GM18507 (cell line): ENCODE measurements around the gene ARHGAP18.
"Not testable (repeated sequence)": the region's sequence is repeated elsewhere in the genome, so short reads cannot be mapped to it uniquely, and the experiment has no call there.

ENCODE experiments used
- DNase-seq: peaks from one replicate; pipeline ENCODE4 v3.0.0; 2011; ENCODE audit warnings: low read depth; ENCODE audit not compliant: insufficient read length; ENCODE audit errors: extremely low spot score
- FAIRE-seq: peaks from 2 replicates; lab custom pipeline; 2011; peaks lifted over from hg19 to GRCh38; lab: Jason Lieb, UNC

The ARHGAP18 gene

DNA sequence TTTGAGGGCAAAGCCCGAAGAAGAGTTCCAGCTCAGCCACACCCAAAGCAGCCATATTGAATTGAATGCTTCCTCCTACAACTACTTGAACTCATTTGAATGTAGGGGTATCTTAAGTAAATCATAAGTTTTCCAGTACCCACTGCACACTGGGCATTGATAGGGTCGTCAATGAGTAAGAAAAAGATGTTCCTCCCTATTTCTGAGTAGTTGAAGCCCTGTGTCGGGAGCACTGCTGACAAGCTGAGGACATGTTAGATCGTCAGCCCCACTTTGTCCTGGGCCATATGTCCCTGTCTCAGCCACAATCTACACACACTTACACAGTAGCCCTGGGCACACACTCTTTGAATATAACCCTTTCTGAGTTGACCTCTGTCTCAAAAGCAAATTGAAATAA lies 105.7 kb downstream of the ARHGAP18 start:
- FAIRE-seq (no peak), DNase-seq (no peak)

DNA sequence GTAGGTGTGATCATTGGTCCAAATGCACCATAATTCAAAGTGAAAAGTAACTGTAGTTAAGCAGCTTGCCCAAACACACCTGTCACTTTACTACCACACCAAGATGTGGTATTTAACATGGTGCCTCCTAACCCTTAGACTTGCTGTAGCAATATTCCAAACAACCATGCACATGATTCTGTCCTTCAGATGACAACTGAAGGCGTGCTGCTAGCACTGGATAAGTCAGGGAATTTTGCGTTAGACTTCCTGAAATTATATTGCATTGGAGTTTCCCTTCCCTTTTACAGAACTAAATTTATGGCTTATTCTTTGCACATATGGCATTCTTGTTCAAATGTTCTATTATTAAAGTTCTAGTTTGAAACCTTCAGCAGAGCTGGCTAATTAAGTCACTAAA lies 106.2 kb downstream of the ARHGAP18 start:
- DNase-seq: no peak
- no peak for FAIRE-seq

DNA sequence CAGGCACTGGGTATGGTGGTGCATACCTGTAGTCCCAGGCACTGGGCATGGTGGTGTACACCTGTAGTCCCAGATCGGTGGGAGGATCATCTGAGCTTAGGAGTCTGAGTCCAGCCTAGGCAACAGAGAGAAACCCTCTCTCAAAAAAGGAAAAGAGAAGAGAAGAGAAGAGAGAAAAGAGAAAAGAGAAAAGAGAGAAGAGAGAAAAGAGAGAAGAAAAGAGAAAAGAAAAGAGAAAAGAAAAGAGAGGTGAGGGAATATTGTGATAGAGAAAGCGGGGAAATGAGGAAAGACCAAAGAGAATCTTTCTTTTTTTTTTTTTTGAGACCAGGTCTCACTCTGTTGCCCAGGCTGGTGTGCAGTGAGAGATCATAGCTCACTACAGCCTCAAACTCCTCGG lies 108.7 kb downstream of the ARHGAP18 start:
- no peak for FAIRE-seq

DNA sequence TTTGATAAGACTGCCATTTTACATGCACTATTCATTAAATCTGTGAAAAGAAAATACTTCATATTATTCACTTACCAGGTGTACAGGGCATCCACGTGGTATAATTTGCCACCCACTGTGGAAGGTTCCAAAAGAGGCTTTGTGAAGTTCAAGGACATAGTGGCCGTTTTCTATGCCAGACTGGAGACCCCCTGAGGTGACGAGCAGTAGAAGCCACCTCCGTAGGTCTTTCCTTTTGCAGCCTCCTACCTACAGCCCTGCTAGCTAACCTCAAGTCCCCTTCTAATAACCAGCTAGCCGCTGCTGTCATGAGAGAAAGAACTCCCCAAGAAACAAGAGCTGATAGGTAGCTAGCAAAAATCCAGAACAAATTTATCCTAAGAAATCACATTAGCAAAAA lies 110.5 kb downstream of the ARHGAP18 start:
- DNase-seq: no peak

More for the DNA sequence above, 108.7 kb downstream of the ARHGAP18 start:
- DNase-seq: no peak

DNA sequence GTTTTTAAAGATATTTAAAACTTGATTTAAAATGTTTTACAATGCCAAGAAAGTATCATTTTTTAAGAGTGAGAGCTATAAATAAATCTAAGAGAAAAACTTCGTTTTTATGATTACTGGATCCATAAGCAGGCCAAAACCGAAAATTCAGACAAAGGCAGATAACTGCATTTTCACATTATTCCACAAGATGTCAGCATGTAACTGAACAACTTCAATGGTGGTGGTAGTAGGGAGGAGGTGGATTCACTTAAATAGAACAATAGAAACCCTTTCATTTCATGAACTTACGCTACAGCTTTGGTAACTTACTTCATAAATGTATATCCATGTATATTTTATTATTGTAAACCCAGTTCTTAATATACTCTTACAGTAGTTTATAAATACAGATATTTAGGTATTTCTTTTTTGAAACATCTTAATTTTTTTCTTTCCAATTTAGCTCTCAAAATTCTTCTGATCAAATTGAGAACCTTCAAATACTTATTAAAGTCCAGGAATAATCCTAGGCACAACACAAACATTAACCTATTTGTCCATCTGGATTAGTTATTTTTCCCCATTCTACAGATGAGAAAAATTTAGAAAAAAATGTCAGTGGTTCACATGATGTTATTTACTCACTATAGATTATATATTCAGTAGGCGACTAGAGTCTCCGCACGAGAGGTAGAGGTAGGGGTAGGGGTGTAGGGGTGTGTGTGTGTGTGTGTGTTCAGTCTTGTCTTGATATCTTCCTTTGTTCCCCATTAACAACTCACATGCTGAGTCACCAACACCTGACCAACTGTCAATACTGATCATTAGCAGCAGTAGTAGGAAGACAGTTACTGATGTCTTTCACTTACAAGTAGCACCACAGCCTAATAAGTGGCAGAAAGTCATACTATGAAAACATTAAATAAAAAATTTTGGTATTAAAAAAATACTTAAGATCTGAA lies 111.5 kb downstream of the ARHGAP18 start:
- DNase-seq: peak; percentile 42
- FAIRE-seq: peak; percentile 89

More for the DNA sequence above, 110.5 kb downstream of the ARHGAP18 start:
- FAIRE-seq: no peak

DNA sequence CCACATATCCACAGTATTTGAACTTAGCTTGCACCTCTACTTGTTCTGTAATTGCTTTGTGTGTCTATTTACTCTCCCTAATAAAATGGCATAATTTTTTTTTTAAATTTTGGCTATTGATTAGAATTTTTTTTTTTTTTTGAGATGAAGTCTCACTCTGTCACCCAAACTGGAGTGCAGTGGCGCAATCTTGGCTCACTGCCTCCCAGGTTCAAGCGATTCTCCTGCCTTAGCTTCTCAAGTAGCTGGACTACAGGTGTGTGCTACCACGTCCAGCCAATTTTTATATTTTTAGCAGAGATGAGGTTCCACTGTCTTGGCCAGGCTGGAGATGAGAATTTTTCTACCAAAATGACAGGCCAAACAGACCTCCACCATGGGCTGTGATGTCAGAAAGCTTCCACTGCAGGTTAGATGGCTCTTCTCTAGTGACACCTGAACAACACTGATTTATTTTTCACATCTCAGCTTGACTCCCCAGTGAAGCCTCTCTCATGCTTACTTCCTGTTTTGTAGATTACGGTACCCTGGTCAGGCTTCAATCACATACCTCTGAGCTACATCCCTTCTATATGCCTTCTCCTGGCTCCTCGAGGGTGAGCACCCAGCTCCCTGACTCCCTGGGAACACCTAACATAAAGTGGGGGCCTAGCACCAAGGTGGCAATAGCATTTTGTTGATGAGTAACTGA lies 112.8 kb downstream of the ARHGAP18 start:
- DNase-seq (no peak), FAIRE-seq (no peak)

DNA sequence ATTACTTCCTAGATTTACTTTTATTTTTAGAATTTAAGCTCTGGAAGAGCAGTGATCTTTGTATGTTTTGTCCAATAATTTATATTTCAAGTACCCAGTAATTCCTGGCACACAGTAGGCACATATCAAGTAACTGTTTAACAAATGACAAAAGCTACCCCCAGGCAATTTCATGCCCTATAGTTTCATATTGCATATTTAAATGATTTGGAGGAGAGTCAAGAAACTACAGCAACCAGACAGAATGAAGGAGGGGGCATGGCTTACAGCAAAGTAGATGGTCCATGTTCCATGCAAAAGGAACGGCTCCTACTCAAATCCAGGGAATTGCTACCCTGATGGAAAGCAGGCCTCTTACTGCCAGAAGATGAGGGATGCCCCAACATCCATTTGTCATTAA lies 113.5 kb downstream of the ARHGAP18 start:
- FAIRE-seq (no peak), DNase-seq (no peak)

DNA sequence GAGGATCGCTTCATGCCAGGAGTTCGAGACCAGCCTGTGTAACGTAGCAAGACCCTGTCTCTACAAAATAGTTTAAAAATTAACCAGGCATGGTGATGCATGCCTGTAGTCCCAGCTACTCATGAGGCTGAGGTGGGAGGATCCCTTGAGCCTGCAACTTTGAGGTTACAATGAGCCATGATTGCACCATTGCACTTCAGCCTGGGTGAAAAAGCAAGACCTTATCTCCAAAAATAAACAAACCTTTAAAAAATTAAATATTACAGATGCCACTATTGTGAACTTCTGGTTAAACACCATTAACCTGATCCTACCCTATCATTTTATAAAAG lies 116.8 kb downstream of the ARHGAP18 start:
- FAIRE-seq: no peak

DNA sequence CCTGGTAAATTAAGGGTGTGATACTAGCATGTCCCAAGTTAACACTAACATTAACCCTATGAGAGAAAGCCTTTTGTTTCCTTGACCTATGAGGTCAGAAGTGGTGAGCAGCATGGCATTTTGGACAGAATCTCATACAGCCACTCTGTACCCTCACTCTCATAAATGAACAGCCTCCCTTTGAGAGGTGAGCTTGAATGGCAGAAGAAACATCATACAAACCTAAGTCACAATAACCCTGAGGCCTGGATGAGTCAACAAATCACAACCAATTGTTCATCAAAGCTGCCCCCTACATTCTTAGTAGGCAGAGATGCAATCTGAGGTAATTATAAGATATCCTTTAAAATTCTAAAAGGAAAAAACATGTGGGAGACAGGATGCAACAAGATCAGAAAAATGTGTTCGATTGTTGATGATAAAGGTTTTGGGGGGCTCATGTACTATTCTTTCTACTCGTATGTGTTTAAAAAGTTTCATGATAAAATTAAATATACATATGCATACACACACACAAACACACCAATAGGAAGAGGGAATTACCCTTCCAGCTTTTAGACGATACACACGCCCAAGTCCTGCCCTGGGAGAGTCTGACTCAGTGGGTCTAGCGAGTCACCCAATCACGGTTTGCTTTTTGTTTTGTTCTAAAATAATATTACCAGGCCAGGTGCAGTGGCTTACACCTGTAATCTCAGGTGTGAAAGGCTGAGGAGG lies 117.3 kb downstream of the ARHGAP18 start:
- DNase-seq (no peak), FAIRE-seq (no peak)

More for the DNA sequence above, 116.8 kb downstream of the ARHGAP18 start:
- DNase-seq: no peak

DNA sequence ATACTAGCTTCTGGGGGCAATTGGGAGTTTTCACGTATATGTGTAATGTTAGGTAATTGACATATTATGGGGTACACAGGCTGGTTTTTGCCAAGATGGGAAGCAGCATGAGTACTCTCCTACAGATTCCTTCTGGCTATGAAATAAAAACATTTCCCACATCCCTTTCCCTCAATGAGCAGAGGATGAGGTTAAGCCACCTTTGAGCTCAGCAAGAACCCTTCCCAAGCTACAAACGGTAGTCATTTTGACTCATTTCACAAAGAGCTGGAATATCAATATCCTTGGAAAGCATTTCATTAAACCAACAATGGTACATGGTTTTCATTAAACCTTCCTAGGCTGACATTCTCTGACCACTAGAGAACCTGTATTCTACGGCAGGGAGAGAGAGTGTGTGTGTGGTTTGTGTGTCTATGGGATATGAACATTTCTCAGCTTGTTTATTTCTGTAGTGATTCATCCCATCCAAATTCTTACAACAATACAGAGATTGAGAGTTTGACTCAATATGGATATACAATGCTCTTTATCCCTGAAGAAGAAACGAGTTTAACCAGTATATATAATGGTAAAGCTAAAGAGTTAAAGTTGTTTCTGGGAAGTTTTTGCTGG lies 119.5 kb downstream of the ARHGAP18 start:
- FAIRE-seq (no peak), DNase-seq (no peak)

DNA sequence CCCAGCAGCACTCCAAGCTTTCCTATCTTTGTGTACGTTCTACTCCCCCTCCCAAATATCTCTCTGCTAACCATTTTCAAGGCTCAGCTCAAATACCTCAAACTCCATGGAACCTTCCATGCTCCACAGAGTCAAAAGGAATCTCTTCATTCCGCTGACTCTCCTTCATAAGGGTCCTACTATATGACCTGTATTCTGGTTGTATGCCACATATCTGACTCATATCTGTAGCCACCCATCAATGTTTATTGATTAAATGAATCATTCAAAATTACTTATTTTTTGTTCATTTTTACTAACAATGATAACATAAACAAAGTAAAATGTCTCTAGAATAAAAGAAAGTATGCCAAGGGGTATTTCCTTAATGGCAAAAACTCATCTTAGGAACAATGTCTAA lies 123.2 kb downstream of the ARHGAP18 start:
- DNase-seq (no peak), FAIRE-seq (no peak)

DNA sequence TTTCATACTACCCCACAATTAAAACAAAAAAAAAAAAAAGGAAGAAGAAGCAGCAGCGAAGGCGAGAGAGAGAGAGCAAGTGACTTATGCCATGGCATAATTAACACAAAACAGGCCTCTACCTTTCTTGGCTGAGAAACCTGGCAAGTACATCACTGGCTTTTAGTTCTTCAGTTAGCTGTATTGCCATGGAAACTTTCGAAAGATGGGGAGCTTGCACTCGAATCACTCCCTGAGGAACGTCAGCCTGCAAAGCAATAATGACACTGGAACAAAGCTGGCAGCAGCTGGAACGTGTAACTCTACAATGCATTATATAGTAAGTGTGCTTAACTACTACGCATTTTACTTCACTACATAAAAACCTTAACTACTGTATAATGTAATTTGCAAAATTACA lies 126.1 kb downstream of the ARHGAP18 start:
- DNase-seq (no peak), FAIRE-seq (no peak)

DNA sequence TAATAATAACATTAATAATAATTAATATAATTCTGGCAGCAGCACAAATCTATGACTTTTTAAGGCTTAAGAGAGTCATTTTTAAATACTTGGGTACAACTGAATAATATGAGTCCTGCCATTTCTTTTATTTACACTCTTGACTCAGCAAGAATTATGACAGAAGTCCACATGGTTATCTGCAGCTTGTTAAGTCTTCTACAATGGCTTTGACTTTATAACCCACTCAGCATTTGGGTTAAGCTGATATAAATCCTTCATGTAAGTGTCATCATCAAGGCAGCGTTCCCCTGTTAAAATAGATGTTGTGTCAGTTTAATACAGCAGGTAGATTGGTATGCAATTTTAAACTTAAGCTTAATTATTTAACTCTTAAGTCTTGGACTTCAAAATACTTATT lies 131.7 kb downstream of the ARHGAP18 start:
- FAIRE-seq (no peak), DNase-seq (no peak)

DNA sequence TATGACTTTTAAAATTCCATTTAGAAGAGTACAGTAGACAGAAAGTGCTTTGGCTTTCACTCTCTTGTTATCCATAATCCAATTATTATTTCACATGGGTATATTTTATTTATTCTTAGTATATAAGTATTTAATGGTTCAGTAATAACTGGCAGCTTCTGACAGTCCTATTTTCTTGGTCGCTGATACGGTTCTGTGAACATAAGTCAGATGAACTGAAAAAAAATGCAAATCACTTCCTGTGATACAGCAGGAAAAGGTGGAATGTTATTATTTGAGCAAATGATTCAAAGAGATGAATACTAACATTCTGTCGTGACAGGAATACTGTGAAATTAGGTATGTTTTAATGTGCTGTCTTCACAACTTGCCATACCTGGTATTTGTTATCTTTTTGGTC lies 132.3 kb downstream of the ARHGAP18 start:
- DNase-seq (no peak), FAIRE-seq (no peak)

DNA sequence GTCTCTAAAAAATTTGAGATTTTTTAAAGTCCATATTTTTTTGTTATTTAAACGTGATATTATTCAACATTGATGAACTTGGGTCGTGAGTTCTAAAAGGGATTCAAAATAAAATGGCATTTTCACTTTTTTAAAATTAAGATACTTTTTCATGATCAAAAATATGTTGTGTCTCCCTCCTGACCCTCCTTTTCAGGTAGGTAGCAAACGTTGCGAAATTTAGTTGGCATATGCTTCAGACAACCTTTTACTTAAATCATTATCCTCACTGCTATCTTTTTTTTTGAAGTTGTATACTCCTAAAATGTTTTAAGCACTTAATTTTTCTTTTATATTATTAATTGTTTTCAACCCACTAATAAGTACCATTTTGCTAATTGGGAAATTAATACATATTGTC lies 133.5 kb downstream of the ARHGAP18 start:
- FAIRE-seq (no peak), DNase-seq (no peak)

DNA sequence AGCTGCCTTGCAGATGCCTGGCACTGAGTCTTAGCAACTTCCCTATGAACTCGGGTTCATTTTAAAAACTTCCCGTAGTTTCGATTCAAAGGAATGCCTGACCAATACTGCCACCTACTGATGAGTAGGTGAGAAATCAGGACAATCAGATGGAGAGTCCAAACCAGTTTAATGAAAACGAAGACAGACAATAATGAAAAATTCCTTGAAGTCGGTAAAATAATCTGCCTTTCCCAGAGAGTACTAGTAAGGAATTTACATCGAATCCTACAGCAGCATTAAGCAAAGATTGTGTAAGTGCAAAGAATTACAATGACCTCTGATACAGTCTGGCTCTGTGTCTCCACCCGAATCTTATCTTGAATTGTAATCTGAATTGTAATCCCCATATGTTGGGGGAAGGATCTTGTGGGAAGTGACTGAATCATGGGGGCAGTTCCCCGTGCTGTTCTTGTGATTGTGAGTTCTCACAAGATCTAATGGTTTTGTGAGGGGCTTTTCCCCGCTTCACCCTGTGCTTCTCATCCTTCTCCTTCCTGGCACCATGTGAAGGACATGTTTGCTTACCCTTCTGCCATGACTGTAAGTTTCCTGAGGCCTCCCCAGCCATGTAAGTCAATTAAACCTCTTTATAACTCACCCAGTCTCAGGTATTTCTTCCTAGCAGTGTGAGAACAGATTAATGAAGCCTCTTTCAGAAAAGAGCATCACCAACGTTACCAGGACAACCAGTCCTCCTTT lies 134.4 kb downstream of the ARHGAP18 start:
- FAIRE-seq: no peak
- no peak for DNase-seq

DNA sequence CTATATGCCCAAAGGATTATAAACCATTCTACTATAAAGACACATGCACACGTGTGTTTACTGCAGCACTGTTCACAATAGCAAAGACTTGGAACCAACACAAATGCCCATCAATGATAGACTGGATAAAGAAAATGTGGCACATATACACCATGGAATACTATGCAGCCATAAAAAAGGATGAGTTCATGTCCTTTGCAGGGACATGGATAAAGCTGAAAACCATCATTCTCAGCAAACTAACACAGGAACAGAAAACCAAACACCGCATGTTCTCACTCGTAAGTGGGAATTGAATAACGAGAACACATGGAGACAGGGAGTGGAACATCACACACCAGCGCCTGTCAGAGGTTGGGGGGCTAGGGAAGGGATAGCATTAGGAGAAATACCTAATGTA lies 135.4 kb downstream of the ARHGAP18 start:
- FAIRE-seq, DNase-seq: not testable (repeated sequence)

DNA sequence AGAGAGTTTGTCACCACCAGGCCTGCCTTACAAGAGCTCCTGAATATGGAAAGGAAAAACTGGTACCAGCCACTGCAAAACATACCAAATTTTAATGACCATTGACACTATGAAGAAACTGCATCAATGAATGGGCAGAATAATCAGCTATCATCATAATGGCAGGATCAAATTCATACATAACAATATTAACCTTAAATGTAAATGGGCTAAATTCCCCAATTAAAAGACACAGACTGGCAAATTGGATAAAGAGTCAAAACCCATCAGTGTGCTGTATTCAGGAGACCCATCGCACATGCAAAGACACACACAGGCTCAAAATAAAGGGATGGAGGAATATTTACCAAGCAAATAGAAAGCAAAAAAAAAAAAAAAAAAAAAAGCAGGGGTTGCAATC lies 139.0 kb downstream of the ARHGAP18 start:
- not testable (repeated sequence) for DNase-seq, FAIRE-seq

DNA sequence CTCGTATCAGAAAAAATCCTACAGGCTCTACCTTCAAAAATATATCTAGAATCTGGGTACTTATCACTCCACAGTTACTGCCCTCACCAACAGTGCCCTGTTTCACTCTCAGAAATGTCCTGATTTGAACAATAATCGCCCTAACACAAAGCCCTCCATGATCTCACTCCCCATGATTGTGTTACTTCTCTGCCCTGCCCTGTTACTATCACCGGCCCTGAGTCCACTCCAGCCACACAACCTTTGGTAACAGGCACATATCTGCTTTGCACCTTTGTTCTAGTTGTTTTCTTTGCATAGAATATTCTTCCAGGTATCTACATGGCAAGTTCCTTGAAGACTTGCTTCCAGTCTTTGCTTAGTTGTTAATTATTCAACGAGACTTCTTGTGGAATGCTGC lies 142.0 kb downstream of the ARHGAP18 start:
- FAIRE-seq (no peak), DNase-seq (no peak)
